ENCODE data around the gene CAMK2A.

CAMK2A gene

DNA sequence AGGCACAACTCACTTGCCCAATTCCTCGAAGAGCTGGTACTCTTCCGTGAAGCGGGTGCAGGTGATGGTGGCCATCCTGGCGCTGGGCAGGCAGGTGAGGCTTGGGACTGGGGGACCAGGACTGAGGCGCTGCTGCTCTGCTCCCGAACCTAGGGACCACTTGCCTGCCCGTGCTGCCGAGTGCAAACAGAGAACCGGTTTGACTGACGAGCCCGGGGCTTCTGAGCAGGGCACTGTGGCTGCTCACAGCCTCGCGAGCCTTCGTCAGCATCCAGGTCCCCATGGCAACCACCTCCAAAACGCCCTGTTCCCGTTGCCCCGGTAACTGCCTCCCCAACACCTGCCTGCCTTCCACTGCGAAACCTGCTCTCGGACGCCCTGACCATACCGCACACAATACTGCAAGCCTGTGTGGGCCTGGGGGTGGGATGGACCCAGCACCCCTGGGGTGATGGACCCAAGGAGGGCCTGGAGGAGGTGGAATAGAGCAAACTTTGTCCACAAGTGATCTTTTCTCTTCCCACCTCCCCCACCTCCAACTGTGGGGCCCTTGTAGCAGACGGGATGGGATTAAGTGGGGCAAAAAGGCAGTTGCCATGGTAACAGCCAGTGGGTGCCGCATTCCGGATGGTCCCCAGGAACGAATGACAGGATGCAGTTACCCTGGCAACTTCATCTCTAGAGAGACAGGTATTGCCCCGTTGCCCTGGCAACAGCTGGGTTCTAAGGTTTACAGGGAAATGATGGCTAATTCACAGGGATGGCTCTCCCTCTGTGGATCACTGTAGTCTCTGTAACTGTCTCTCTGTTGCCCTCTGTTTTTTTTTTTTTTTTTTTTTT lies at the start of gene CAMK2A:
TSS of gene CAMK2A (minus strand) at position 223 of the 840 bp plus-strand sequence. CDS start at position 75, 148 bp downstream.
- Histone ChIP-seq H3K4me3 (IDR thresholded peaks at IDR 0.05; ENCODE audit: insufficient read depth, low read depth, low read length) (no peak within 1 kb of the TSS), H3K9ac (no peak within 1 kb of the TSS), H3K79me2 (ENCODE audit: insufficient read depth, low read depth) (no peaks in the 10 kb centered on the region), H3K4me1 (ENCODE audit: low read depth, poor library complexity, severe bottlenecking) (peaks cover 8% of the 10 kb centered on the region), H3K27me3 (ENCODE audit: insufficient read depth, low read depth) (no peaks in the 10 kb centered on the region), H3K36me3 (ENCODE audit: insufficient read depth) (no peaks in the 10 kb centered on the region), H3K27ac (no peak within 1 kb of the TSS), H4K20me1 (ENCODE audit: insufficient read depth) (no peaks in the 10 kb centered on the region), H3K4me2 (no peak within 1 kb of the TSS), H2AFZ (ENCODE audit: low read depth) (no peak within 1 kb of the TSS)
- TF ChIP-seq, protein P1, sequence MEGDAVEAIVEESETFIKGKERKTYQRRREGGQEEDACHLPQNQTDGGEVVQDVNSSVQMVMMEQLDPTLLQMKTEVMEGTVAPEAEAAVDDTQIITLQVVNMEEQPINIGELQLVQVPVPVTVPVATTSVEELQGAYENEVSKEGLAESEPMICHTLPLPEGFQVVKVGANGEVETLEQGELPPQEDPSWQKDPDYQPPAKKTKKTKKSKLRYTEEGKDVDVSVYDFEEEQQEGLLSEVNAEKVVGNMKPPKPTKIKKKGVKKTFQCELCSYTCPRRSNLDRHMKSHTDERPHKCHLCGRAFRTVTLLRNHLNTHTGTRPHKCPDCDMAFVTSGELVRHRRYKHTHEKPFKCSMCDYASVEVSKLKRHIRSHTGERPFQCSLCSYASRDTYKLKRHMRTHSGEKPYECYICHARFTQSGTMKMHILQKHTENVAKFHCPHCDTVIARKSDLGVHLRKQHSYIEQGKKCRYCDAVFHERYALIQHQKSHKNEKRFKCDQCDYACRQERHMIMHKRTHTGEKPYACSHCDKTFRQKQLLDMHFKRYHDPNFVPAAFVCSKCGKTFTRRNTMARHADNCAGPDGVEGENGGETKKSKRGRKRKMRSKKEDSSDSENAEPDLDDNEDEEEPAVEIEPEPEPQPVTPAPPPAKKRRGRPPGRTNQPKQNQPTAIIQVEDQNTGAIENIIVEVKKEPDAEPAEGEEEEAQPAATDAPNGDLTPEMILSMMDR (conservative IDR thresholded peaks at IDR 0.05; ENCODE audit: low read depth, low read length): no peak

DNA sequence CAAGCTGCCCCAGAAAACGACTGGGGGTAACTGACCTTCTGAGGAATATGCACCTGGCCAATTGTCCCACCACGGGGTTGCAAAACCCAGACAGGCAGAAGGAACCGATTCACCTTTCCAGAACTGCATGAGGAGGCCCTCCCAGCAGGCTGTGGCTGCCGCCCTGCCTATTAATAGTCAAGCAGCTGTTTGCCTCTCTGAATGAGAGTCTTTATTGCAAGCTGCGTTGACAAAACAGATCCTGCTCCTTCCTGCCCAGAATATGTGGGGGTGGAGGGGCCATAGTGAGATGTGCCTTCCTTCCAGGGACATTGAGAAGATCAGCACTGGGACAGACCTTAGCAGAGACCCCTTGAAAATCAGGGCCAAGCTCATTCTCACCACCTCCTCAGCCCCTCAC lies 49.6 kb upstream of the CAMK2A start:
- no peaks in the 10 kb centered on the region for H3K79me2 ChIP-seq (ENCODE audit: insufficient read depth, low read depth)

DNA sequence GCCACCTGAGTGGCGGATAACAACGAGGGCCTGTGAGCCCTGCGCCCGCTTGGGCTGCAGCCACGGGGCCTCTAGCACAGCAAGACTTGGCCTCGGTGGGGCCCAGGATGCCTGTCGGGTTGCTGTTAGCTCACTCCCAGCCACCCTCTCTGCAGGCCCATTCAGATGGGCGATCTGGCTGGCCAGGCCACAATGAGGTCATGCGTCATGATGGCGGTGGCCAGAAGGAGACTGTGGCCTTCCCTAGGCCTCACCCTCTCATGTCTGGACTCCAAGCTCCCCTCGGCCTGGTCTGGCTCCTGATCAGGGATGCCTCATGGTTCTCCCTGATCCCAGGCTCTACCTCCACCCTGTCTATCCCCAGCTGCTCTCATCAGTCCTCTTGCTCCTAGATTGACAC lies 49.0 kb upstream of the CAMK2A start:
- peak overlapping the region; percentile 87 for H3K4me2 ChIP-seq
- no peaks in the 10 kb centered on the region for H4K20me1 ChIP-seq (ENCODE audit: insufficient read depth)
- no peak overlapping the region for H3K4me3 ChIP-seq (IDR thresholded peaks at IDR 0.05; ENCODE audit: insufficient read depth, low read depth, low read length)
- H3K79me2 ChIP-seq (ENCODE audit: insufficient read depth, low read depth): no peaks in the 10 kb centered on the region
- no peaks in the 10 kb centered on the region for H3K27me3 ChIP-seq (ENCODE audit: insufficient read depth, low read depth)
- TF ChIP-seq, protein P1 (conservative IDR thresholded peaks at IDR 0.05; ENCODE audit: low read depth, low read length): no peak
- H3K36me3 ChIP-seq (ENCODE audit: insufficient read depth): no peaks in the 10 kb centered on the region
- peak overlapping the region; percentile 83 for H3K27ac ChIP-seq
- peak overlapping the region; percentile 49; the same call in 1 of the 2 replicates for H3K9ac ChIP-seq
- peak overlapping the region; percentile 32; the same call in 1 of the 2 replicates for H2AFZ ChIP-seq (ENCODE audit: low read depth)
- peaks cover 63% of the 10 kb centered on the region for H3K4me1 ChIP-seq (ENCODE audit: low read depth, poor library complexity, severe bottlenecking)

More for the DNA sequence above, 49.6 kb upstream of the CAMK2A start:
- Histone ChIP-seq H2AFZ (ENCODE audit: low read depth) (peak overlapping the region; percentile 32), H4K20me1 (ENCODE audit: insufficient read depth) (no peaks in the 10 kb centered on the region), H3K36me3 (ENCODE audit: insufficient read depth) (no peaks in the 10 kb centered on the region), H3K4me2 (peak overlapping the region; percentile 87), H3K27ac (peak overlapping the region; percentile 83), H3K9ac (peak overlapping the region; percentile 49; the same call in 1 of the 2 replicates), H3K4me3 (IDR thresholded peaks at IDR 0.05; ENCODE audit: insufficient read depth, low read depth, low read length) (no peak overlapping the region), H3K27me3 (ENCODE audit: insufficient read depth, low read depth) (no peaks in the 10 kb centered on the region), H3K4me1 (ENCODE audit: low read depth, poor library complexity, severe bottlenecking) (peaks cover 69% of the 10 kb centered on the region)
- TF ChIP-seq, protein P1 (conservative IDR thresholded peaks at IDR 0.05; ENCODE audit: low read depth, low read length): no peak

DNA sequence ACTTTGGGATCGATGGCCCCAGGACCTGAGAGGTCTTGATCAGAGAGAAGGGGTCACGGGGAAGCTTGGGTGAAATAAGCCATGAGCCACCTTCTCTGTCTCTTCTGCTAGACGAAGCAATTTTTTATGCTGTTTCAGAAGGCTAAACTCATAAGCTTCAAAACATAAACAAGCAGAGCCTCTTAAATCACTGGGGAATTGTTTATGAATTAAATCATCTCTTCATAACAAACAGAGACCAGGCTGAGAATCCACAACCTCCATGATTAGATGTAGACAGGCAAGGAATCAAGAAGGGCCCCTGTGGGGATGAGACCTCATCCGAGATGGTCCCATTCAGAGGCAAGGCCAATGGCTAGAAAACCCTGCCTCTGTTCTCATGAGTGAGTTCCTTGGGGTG lies 46.2 kb upstream of the CAMK2A start:
- H3K36me3 ChIP-seq (ENCODE audit: insufficient read depth): no peaks in the 10 kb centered on the region
- no peaks in the 10 kb centered on the region for H3K79me2 ChIP-seq (ENCODE audit: insufficient read depth, low read depth)
- H3K4me1 ChIP-seq (ENCODE audit: low read depth, poor library complexity, severe bottlenecking): peaks cover 46% of the 10 kb centered on the region
- no peaks in the 10 kb centered on the region for H3K27me3 ChIP-seq (ENCODE audit: insufficient read depth, low read depth)
- no peak overlapping the region for H3K4me2 ChIP-seq
- H4K20me1 ChIP-seq (ENCODE audit: insufficient read depth): no peaks in the 10 kb centered on the region
- TF ChIP-seq, protein P1 (conservative IDR thresholded peaks at IDR 0.05; ENCODE audit: low read depth, low read length): no peak
- no peak overlapping the region for H3K27ac ChIP-seq
- no peak overlapping the region for H2AFZ ChIP-seq (ENCODE audit: low read depth)
- no peak overlapping the region for H3K4me3 ChIP-seq (IDR thresholded peaks at IDR 0.05; ENCODE audit: insufficient read depth, low read depth, low read length)
- H3K9ac ChIP-seq: no peak overlapping the region
